Gastrocnemius medialis (tissue), 4 donors: ENCODE results near the gene CPSF3. TPM values are rescaled to one million over a fixed set of nuclear protein-coding genes. Genes with fewer than 3 reads are reported as not detected.
"Not testable (repeated sequence)": the region's sequence is repeated elsewhere in the genome, so short reads cannot be mapped to it uniquely, and the experiment has no call there.

ENCODE experiments used
- ATAC-seq, 2 donors: fragments of 150-250 bp; one replicate each; pipeline ENCODE4 v1.9.1; 2016
- DNase-seq, 2 donors: peaks; one replicate each; pipeline ENCODE4 v3.0.0-alpha.2; 2019
- H3K27ac ChIP-seq, 4 donors: fragments of 200-600 bp; sonication (generic); 1 replicate in 1 of 4; 2 replicates in 3 of 4; pipeline ENCODE4 v1.5.1; 2016 to 2018; ENCODE audit warnings: mild to moderate bottlenecking in 2 of 4, moderate library complexity in 1 of 4
- H3K27me3 ChIP-seq, 3 donors: fragments of 200-600 bp; sonication (generic) in 2 of 3; 1 replicate in 1 of 3; 2 replicates in 2 of 3; pipeline versions ENCODE4 v1.5.1 to v1.6.0; 2016 to 2019; ENCODE audit warnings: mild to moderate bottlenecking in 1 of 3, moderate library complexity in 1 of 3
- H3K36me3 ChIP-seq, 2 donors: fragments of 200-600 bp; sonication (generic) in 1 of 2; one replicate each; pipeline ENCODE4 v1.5.1; 2017 to 2018
- H3K4me1 ChIP-seq, 2 donors: fragments of 200-600 bp; sonication (generic) in 1 of 2; one replicate each; pipeline ENCODE4 v1.5.1; 2016 to 2017; ENCODE audit warnings: mild to moderate bottlenecking in 2 of 2
- H3K4me3 ChIP-seq, 4 donors: fragments of 200-600 bp; sonication (generic) in 3 of 4; 1 replicate in 1 of 4; 2 replicates in 3 of 4; pipeline ENCODE4 v1.5.1; 2016 to 2019; ENCODE audit warnings: mild to moderate bottlenecking in 2 of 4
- H3K9me3 ChIP-seq, 3 donors: fragments of 200-600 bp; sonication (generic) in 2 of 3; 1 replicate in 1 of 3; 2 replicates in 2 of 3; pipeline ENCODE4 v1.5.1; 2016 to 2019
- CTCF ChIP-seq, 5 experiments: fragments of 450-650 bp in 3 of 5; fragments of 200-600 bp in 2 of 5; sonication (generic) in 2 of 5; IDR thresholded peaks in 4 of 5; conservative IDR thresholded peaks in 1 of 5; 1 replicate in 4 of 5; 2 replicates in 1 of 5; pipeline ENCODE4 v1.5.1; 2016 to 2019; ENCODE audit warnings: antibody characterized with exemption in 5 of 5, mild to moderate bottlenecking in 3 of 5, moderate library complexity in 3 of 5
- POLR2A ChIP-seq, 2 donors: fragments of 450-650 bp; IDR thresholded peaks; one replicate each; pipeline ENCODE4 v1.6.1; 2017; ENCODE audit warnings: antibody characterized with exemption in 2 of 2, mild to moderate bottlenecking in 2 of 2, moderate library complexity in 2 of 2
- in situ Hi-C, 4 donors: fragments of 200-750 bp; cut with MboI; loops; one replicate each; pipeline versions ENCODE4 v1.15.0 to v1.8.0; 2017; ENCODE audit warnings: low sequenced_read_pairs in 4 of 4
- intact Hi-C: fragments of 100-400 bp; cut with DNase I; formaldehyde crosslinking; loops from one replicate; pipeline ENCODE4 v1.15.1; 2023; ENCODE audit warnings: low total_unique reads
- total RNA-seq, 4 donors: library from RNA; depleted of rRNA; stranded (reverse); fragments of >200 nt; gene quantifications; one replicate each; pipeline versions ENCODE4 v1.1.0 to v1.2.3, GENCODE V29; 2016

The CPSF3 gene
- total RNA-seq, 4 donors from 2014 or later: 20.9 to 51.8 (median 24.1) TPM

- no peak for TF ChIP-seq CTCF (IDR thresholded peaks at IDR 0.05 in 4 of 5, conservative IDR thresholded peaks at IDR 0.05 in 1 of 5)
- TF ChIP-seq POLR2A (IDR thresholded peaks at IDR 0.05): no peak
- Histone ChIP-seq H3K4me3 (no peak overlapping the region), H3K27ac (no peak overlapping the region), H3K27me3 (no peaks in the 10 kb centered on the region), H3K4me1 (no peaks in the 10 kb centered on the region), H3K9me3 (no peaks in the 10 kb centered on the region), H3K36me3 (peaks cover 3 to 86% of the 10 kb centered on the region in 2 donors)
- intact Hi-C loops (no loop called here), in situ Hi-C loops (no loop called here)
- DNase-seq (no peak), ATAC-seq (no peak)
Observed at GRCh38 chr2:9494081-9494480, 70.6 kb downstream of the CPSF3 start.

- Histone ChIP-seq H3K4me1 (no peaks in the 10 kb centered on the region), H3K27me3 (no peaks in the 10 kb centered on the region), H3K27ac (no peak overlapping the region), H3K9me3 (no peaks in the 10 kb centered on the region), H3K4me3 (no peak overlapping the region), H3K36me3 (peaks cover 3 to 79% of the 10 kb centered on the region in 2 donors)
- no peak for DNase-seq
- no peak for TF ChIP-seq CTCF (IDR thresholded peaks at IDR 0.05 in 4 of 5, conservative IDR thresholded peaks at IDR 0.05 in 1 of 5)
- no peak for TF ChIP-seq POLR2A (IDR thresholded peaks at IDR 0.05)
- ATAC-seq: no peak
- intact Hi-C loops: no loop called here
- in situ Hi-C loops: no loop called here
Observed at GRCh38 chr2:9497017-9497416, 73.6 kb downstream of the CPSF3 start.

- Histone ChIP-seq H3K27ac (no peak overlapping the region), H3K9me3 (no peaks in the 10 kb centered on the region), H3K4me3 (no peak overlapping the region), H3K27me3 (no peaks in the 10 kb centered on the region), H3K36me3 (peaks cover 2 to 73% of the 10 kb centered on the region in 2 donors), H3K4me1 (no peaks in the 10 kb centered on the region)
- intact Hi-C loops (no loop called here), in situ Hi-C loops (no loop called here)
- ATAC-seq (no peak), DNase-seq (no peak)
- TF ChIP-seq POLR2A (IDR thresholded peaks at IDR 0.05) (no peak), CTCF (IDR thresholded peaks at IDR 0.05 in 4 of 5, conservative IDR thresholded peaks at IDR 0.05 in 1 of 5) (no peak)
Observed at GRCh38 chr2:9498210-9498609, 74.8 kb downstream of the CPSF3 start.

GRCh38 chr2:9508931-9509330, 85.5 kb downstream of the CPSF3 start:
- ATAC-seq: peak in 1 of 2 donors; percentile 25
- H3K27ac ChIP-seq: peak overlapping the region in 3 of 4 donors; percentile 27 to 53 (median 39)

GRCh38 chr2:9513946-9514345, 90.5 kb downstream of the CPSF3 start:
- intact Hi-C loops, H3K4me1 ChIP-seq, H3K27me3 ChIP-seq, H3K4me3 ChIP-seq, H3K27ac ChIP-seq, in situ Hi-C loops, H3K9me3 ChIP-seq, ATAC-seq, DNase-seq: not testable (repeated sequence)
- H3K36me3 ChIP-seq: peaks cover 0 to 48% of the 10 kb centered on the region in 2 donors

More at GRCh38 chr2:9508931-9509330, 85.5 kb downstream of the CPSF3 start:
- DNase-seq: no peak
- intact Hi-C loops (no loop called here), in situ Hi-C loops (no loop called here)
- Histone ChIP-seq H3K36me3 (peaks cover 0 to 55% of the 10 kb centered on the region in 2 donors), H3K4me1 (peaks cover 5 to 9% of the 10 kb centered on the region in 2 donors), H3K27me3 (no peaks in the 10 kb centered on the region), H3K9me3 (no peaks in the 10 kb centered on the region), H3K4me3 (no peak overlapping the region)
- TF ChIP-seq POLR2A (IDR thresholded peaks at IDR 0.05) (no peak), CTCF (IDR thresholded peaks at IDR 0.05 in 4 of 5, conservative IDR thresholded peaks at IDR 0.05 in 1 of 5) (no peak)
